Measurements from ENCODE around the gene FRMD4A. TPM values are rescaled to one million over a fixed set of nuclear protein-coding genes. Genes with fewer than 3 reads are reported as not detected.

FRMD4A gene
- 1 to 10 TPM; 1.5 to 2.1 TPM for total RNA-seq

DNA sequence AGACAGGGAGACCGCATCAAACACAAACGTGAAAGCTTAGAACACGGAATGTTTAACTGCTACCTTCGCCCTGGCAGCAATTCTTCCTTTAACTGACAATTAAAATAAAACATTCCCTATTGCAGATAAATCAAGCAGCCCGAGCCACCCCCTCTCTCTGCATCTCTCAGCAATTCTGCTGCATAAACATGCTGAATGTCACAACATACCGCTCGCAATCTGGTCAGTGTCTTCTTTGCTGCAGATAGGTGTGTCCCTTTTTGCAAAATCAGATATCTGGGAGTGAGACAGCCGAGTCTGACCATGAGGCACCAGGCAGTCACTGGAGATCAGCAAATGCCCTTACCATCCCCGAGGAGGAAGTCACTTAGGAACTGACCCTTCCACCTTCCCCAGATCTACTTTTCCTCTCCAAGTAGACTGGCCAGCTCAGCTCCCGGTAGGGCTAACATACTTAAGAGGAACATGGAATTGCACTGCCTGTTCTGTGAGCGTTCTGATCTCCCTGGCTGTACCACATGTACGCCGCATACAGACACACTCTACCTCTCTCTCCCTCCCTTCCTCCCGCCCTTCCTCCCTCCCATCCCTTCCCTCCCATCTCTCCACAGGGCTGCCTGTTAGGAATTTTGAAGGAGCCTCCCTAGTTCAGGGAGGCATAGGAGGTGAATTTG lies at the start of gene FRMD4A:
Gene FRMD4A (minus strand): TSS at position 537 of the 674 bp plus-strand sequence.
- Mint-ChIP-seq H3K27me3 (peaks cover 33 to 59% of the 10 kb centered on the region in 2 donors), H3K27ac (no peak within 1 kb of the TSS), H3K36me3 (no peaks in the 10 kb centered on the region), H3K4me3 (no peak within 1 kb of the TSS), H3K9me3 (no peaks in the 10 kb centered on the region), H3K4me1 (ENCODE audit: low read depth in 2 of 2) (no peaks in the 10 kb centered on the region)
- no peak for ATAC-seq
- no peak for DNase-seq (ENCODE audit: low spot score)

DNA sequence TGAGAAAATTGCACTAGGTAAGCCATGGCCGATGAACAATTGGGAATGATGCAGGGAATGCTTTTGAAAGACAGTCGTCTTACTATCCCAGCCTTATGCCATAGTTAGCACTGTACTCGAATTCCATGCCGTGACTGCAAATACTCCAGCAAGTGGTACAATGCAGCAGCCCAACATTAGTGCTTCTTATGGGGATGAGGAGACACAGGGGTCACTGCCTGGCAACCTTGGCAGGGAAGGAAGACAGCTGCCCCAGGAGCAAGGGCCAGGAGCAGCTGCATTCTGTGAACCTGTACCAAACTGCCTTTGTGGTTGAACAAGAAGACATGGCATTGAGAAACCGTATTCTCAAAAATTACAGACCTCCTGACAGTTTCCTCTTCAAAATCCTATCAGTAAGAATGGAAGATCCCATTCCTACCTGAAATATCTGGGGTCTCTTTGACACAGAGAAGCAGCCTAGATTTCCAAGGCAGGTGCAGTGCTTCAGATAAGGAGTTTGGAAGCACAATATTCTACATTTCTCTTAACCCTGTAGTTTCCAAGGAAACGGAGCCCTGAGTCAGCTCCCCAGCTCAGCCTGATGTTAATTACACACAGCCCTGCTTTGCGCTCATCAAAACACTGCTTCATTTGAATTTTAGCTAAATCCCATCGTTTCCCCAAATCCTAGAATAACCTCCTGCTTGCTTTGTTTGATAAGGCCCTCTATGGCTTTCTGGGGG lies 49.0 kb upstream of the FRMD4A start:
- Mint-ChIP-seq H3K4me1 (ENCODE audit: low read depth in 2 of 2) (no peaks in the 10 kb centered on the region), H3K36me3 (no peaks in the 10 kb centered on the region), H3K27ac (no peak overlapping the region), H3K9me3 (no peaks in the 10 kb centered on the region), H3K4me3 (no peak overlapping the region), H3K27me3 (peaks cover 26 to 45% of the 10 kb centered on the region in 2 donors)
- ATAC-seq (no peak), DNase-seq (ENCODE audit: low spot score) (no peak)

DNA sequence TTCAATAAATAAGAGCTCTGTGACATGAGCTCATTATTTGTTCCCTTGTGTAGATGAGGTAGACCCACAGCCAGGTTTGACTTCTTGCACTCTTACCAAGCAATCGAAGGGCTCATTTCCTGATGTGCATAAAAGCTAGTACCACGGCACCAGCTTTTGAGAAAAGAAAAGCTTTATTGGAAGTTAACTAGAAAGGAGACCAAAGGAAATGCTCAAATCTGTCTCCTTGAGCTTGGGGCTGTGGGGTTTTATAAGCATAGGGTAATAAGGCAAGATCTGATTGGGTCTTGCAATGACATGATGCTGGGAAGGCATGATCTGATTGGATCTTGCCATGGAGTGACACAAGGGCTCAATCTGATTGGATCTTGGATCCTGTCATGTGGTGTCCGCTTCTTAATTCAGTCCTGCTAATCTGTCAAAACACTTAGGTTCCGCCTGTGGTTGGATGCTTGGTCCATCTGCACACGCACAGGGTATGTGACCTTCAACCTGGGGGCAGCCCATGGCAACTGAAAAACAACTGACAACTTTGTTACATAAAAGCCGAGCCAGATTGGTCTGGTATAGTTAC lies 47.8 kb upstream of the FRMD4A start:
- H3K36me3 Mint-ChIP-seq = no peaks in the 10 kb centered on the region
- no peak for DNase-seq (ENCODE audit: low spot score)
- no peaks in the 10 kb centered on the region for H3K4me1 Mint-ChIP-seq (ENCODE audit: low read depth in 2 of 2)
- no peak for ATAC-seq
- no peak overlapping the region for H3K4me3 Mint-ChIP-seq
- H3K27me3 Mint-ChIP-seq = peaks cover 28 to 45% of the 10 kb centered on the region in 2 donors
- no peak overlapping the region for H3K27ac Mint-ChIP-seq
- no peaks in the 10 kb centered on the region for H3K9me3 Mint-ChIP-seq

DNA sequence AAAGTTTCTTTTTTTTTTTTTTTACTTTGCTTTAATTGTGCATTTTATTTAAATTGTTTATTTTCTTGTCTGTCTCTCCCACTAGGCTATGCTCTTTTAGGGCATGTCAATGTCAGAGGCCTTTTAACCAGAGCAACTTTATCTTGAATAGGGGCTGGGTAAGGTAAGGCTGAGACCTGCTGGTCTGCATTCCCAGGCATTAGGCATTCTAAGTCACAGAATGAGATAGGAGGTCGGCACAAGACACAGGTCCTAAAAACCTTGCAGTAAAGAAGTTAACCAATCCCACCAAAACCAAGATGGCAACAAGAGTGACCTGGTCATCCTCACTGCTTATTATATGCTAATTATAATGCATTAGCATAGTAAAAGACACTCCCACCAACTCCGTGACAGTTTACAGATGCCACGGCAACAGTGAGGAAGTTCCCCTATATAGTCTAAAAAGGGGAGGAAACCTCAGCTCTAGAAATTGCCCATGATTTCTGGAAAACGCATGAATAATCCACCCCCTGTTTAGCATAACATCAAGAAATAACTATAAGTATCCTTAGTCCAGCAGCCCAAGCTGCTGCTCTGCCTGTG lies 47.0 kb upstream of the FRMD4A start:
- DNase-seq (ENCODE audit: low spot score) (no peak), ATAC-seq (no peak)
- H3K27ac Mint-ChIP-seq = no peak overlapping the region
- no peaks in the 10 kb centered on the region for H3K9me3 Mint-ChIP-seq
- peaks cover 28 to 52% of the 10 kb centered on the region in 2 donors for H3K27me3 Mint-ChIP-seq
- no peaks in the 10 kb centered on the region for H3K4me1 Mint-ChIP-seq (ENCODE audit: low read depth in 2 of 2)
- H3K4me3 Mint-ChIP-seq = no peak overlapping the region
- no peaks in the 10 kb centered on the region for H3K36me3 Mint-ChIP-seq

DNA sequence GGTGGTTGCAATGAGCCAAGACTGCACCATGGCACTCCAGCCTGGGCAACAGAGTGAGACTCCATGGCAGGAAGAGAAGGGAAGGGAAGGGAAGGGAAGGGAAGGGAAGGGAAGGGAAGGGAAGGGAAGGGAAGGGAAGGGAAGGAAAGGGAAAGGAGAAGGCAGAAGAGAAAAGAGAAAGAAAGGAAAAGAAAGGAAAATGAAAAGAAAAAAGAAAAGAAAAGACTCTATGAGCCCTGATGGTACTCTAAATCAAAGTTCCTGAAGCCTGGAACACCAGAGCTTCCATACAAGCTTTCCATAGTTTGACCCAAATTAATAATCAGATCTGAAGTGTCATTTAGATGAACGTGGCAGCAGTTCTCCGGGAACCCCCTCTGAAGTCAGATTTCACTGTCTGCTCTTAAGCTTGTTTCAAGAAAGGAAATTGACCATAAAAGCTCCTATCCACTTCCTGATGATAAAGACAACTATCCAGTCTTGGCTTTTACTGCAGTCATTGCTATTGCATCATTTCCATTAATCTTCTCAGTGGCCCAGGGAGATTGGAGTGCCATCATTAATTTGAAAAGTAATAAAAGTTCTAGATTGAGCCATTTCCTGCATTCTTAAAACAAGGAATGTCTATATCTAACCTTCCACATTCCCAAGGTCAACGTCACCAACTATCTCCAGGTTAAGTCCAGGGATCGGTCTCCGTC lies 44.2 kb upstream of the FRMD4A start:
- Mint-ChIP-seq H3K4me3 (no peak overlapping the region), H3K27me3 (peaks cover 25 to 50% of the 10 kb centered on the region in 2 donors), H3K36me3 (no peaks in the 10 kb centered on the region), H3K9me3 (no peaks in the 10 kb centered on the region), H3K4me1 (ENCODE audit: low read depth in 2 of 2) (no peaks in the 10 kb centered on the region), H3K27ac (no peak overlapping the region)
- ATAC-seq (no peak), DNase-seq (ENCODE audit: low spot score) (no peak)

DNA sequence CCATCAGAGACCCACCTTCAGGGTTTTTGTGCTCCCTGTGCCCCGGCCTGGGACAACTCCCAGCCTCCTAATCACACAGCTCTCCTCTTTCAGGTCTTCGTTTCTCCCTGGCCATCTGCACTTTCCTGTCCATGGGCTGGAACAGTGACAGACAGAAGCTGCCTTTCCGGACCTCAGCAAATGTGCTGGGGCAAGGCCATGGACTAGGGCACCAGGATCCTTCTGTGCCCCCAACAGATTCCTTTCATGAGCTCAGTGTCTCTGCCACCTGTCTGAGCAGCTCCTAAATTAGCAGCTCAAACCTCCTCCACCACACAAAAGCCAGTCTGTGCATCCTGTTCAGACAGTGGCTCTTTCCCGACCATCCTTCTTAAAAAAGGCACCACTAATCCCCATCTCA lies 41.9 kb upstream of the FRMD4A start:
- no peaks in the 10 kb centered on the region for H3K9me3 Mint-ChIP-seq
- ATAC-seq (peak; percentile 28 to 36), DNase-seq (ENCODE audit: low spot score) (no peak)
- H3K4me3 Mint-ChIP-seq = no peak overlapping the region
- no peaks in the 10 kb centered on the region for H3K4me1 Mint-ChIP-seq (ENCODE audit: low read depth in 2 of 2)
- H3K27ac Mint-ChIP-seq = no peak overlapping the region
- no peaks in the 10 kb centered on the region for H3K36me3 Mint-ChIP-seq
- H3K27me3 Mint-ChIP-seq = peaks cover 24 to 59% of the 10 kb centered on the region in 2 donors

DNA sequence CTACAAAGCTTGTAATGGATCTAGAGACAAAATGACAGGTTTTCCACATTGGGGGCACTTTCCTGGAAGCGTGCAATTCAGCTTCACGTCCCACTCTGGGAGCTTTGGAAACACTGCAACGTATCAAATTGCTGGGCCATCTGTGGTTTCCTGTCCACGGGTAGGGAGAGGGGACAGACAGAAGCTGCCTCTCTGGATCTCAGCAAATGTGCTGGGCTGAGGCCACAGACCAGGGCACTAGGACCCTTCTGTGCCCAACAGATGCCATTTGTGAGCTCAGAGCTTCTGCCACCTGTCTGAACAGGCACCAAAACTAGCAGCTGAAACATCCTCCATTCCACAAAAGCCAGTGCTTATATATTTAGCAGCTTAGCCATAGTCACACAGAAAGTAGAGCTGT lies 40.9 kb upstream of the FRMD4A start:
- DNase-seq (ENCODE audit: low spot score) (no peak), ATAC-seq (no peak)
- no peak overlapping the region for H3K27ac Mint-ChIP-seq
- no peaks in the 10 kb centered on the region for H3K4me1 Mint-ChIP-seq (ENCODE audit: low read depth in 2 of 2)
- H3K4me3 Mint-ChIP-seq = no peak overlapping the region
- peaks cover 24 to 54% of the 10 kb centered on the region in 2 donors for H3K27me3 Mint-ChIP-seq
- H3K36me3 Mint-ChIP-seq = no peaks in the 10 kb centered on the region
- H3K9me3 Mint-ChIP-seq = no peaks in the 10 kb centered on the region

DNA sequence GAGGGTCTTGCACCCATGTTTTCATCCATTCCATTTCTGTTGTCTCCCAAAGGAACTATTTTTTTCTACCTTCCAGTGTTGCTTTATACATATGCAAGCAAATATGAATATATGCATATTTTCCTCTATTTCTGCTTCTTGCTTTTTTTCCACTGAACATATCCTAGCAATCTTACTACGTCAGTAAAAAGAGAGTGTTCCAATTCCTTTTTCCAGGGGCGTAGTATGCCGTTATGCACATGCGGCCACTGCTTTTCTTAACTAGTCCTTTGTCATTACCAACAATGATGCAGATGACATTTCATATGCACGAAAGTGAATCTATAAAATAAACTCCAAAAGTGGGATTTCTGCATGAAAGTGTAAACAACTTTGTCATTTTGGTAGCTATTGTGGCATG lies 40.2 kb upstream of the FRMD4A start:
- H3K4me3 Mint-ChIP-seq = no peak overlapping the region
- no peaks in the 10 kb centered on the region for H3K4me1 Mint-ChIP-seq (ENCODE audit: low read depth in 2 of 2)
- no peak overlapping the region for H3K27ac Mint-ChIP-seq
- no peaks in the 10 kb centered on the region for H3K9me3 Mint-ChIP-seq
- no peak for ATAC-seq
- DNase-seq (ENCODE audit: low spot score) = no peak
- H3K36me3 Mint-ChIP-seq = no peaks in the 10 kb centered on the region
- H3K27me3 Mint-ChIP-seq = peaks cover 23 to 49% of the 10 kb centered on the region in 2 donors

DNA sequence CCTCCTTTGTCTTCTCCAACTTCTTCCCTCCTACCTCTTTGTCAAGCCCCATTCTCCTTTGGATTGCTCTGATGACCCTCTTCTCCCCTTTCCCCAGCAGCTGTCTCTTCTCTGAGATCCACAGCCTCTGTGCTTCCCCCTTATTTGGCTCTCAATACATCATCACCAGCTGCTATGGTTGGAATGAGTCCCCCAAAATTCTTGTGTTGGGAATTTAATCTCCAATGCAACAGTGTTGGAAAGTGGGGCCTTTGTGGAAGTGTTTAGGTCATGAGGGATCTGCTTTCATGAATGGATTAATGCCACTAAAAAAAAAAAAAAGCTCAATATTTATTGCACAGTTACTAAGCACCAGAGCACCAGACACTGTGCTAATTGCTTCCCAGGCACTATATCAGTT lies 39.2 kb upstream of the FRMD4A start:
- H3K27me3 Mint-ChIP-seq = peaks cover 19 to 39% of the 10 kb centered on the region in 2 donors
- H3K27ac Mint-ChIP-seq = no peak overlapping the region
- H3K4me3 Mint-ChIP-seq = no peak overlapping the region
- no peaks in the 10 kb centered on the region for H3K9me3 Mint-ChIP-seq
- ATAC-seq (no peak), DNase-seq (ENCODE audit: low spot score) (no peak)
- no peaks in the 10 kb centered on the region for H3K36me3 Mint-ChIP-seq
- no peaks in the 10 kb centered on the region for H3K4me1 Mint-ChIP-seq (ENCODE audit: low read depth in 2 of 2)

DNA sequence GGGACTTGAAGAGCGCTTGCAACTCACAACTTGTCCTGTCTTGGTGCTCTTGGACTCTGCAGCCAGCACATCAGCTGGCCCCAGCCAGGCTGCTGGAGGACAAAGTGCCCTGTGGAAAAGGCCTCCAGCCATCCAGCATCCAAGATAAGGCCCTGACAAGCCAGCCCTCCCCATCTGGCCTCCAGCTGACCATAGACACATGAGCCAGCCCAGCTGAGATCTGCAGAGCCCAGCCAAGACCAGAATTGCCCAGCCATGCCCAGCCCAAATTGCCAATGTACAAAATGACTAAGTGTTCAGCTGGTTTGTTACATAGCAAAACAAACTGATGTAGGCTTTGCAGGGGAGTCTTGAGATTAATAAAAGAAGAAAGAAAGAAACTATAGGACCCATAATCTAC lies 36.0 kb upstream of the FRMD4A start:
- H3K9me3 Mint-ChIP-seq = no peaks in the 10 kb centered on the region
- no peak overlapping the region for H3K27ac Mint-ChIP-seq
- DNase-seq (ENCODE audit: low spot score) (no peak), ATAC-seq (no peak)
- H3K36me3 Mint-ChIP-seq = no peaks in the 10 kb centered on the region
- no peak overlapping the region for H3K4me3 Mint-ChIP-seq
- H3K27me3 Mint-ChIP-seq = peaks cover 16 to 32% of the 10 kb centered on the region in 2 donors
- no peaks in the 10 kb centered on the region for H3K4me1 Mint-ChIP-seq (ENCODE audit: low read depth in 2 of 2)

DNA sequence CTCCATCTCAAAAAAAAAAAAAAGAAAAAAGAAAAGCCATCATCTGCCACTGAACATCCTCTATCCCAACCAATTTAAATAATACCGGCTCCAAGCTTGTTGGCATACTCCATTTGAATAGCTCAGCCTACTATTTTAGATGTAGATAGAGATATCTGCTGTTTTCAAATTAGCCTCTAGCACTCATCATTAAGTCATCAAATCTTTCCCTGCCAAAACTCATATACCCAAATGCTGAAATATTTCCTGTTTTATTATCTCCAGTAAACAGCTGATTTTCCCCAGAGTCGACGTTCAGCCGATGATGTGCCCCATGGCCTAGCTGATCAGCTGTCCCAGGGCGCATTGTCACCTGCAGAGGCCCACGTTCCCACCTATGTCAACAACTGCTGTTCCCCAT lies 34.5 kb upstream of the FRMD4A start:
- no peak overlapping the region for H3K4me3 Mint-ChIP-seq
- ATAC-seq = no peak
- no peaks in the 10 kb centered on the region for H3K36me3 Mint-ChIP-seq
- H3K27ac Mint-ChIP-seq = no peak overlapping the region
- no peaks in the 10 kb centered on the region for H3K9me3 Mint-ChIP-seq
- no peaks in the 10 kb centered on the region for H3K4me1 Mint-ChIP-seq (ENCODE audit: low read depth in 2 of 2)
- H3K27me3 Mint-ChIP-seq = peaks cover 19 to 38% of the 10 kb centered on the region in 2 donors
- DNase-seq (ENCODE audit: low spot score) = no peak

DNA sequence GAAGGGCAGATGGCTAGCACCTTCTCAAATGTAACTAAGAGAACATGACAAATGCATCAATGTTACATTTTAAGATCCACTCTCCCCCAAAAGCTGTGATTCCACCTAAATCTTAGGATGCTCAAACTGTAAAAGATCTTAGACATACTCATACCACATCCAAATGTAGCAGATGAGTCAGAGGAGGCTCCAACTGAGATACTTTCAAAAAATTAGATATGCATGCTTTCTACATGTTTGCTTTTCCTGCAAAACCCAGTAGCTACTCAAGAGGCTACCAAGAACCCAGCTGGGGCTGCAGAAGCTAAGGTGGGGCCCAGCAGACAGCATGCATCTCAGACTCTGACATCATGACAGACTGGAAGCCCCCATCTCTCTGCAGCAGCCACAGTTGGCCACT lies 31.4 kb upstream of the FRMD4A start:
- no peaks in the 10 kb centered on the region for H3K4me1 Mint-ChIP-seq (ENCODE audit: low read depth in 2 of 2)
- H3K9me3 Mint-ChIP-seq = no peaks in the 10 kb centered on the region
- no peak overlapping the region for H3K4me3 Mint-ChIP-seq
- H3K27ac Mint-ChIP-seq = no peak overlapping the region
- H3K36me3 Mint-ChIP-seq = no peaks in the 10 kb centered on the region
- no peak for DNase-seq (ENCODE audit: low spot score)
- no peak for ATAC-seq
- peaks cover 14 to 19% of the 10 kb centered on the region in 2 donors for H3K27me3 Mint-ChIP-seq

DNA sequence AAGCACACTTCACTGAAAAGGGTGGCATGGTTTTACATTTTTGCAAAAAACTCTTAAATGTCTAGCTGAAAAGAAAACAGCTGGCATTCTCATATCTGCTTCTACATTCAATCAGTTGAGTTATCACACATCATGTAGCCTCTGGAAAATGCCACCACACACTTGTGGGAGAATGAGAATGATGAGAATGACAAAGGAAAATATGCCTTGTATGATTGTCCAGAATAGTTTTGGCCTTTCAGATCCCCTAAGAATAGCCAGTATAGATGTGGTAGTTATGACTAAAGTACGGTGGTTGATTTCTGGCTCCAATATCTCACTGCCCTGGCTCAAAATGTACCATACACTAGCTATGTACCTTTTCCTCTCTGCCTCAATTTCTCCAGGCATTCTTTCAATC lies 30.2 kb upstream of the FRMD4A start:
- Mint-ChIP-seq H3K4me3 (no peak overlapping the region), H3K27me3 (peaks cover 18 to 19% of the 10 kb centered on the region in 2 donors), H3K27ac (no peak overlapping the region), H3K36me3 (no peaks in the 10 kb centered on the region), H3K9me3 (no peaks in the 10 kb centered on the region), H3K4me1 (ENCODE audit: low read depth in 2 of 2) (no peaks in the 10 kb centered on the region)
- ATAC-seq (no peak), DNase-seq (ENCODE audit: low spot score) (no peak)
